HepG2 (cell line): ENCODE measurements around the gene ENPP1. TPM values are rescaled to one million over a fixed set of nuclear protein-coding genes. Genes with fewer than 3 reads are reported as not detected.

Experiments
- ATAC-seq: fragments of 200-7000 bp; cut with Tn5 transposase; 3 replicates; pipeline ENCODE4 v1.9.1; 2020; ENCODE audit warnings: mild to moderate bottlenecking, moderate library complexity
- BruUV-seq: library from RNA; stranded (reverse); fragments of 400-500 nt; replicated peaks from 2 replicates; lab custom pipeline; 2021; lab: Mats Ljungman, UMichigan
- CTCF ChIA-PET: fragments of 300-600 bp; formaldehyde crosslinking; extraction: SDS; loops from one replicate; lab custom pipeline; 2021; ENCODE audit warnings: low total read pairs, inconsistent platforms, low intra/inter-chr PET ratio; lab: Yijun Ruan, JAX
- POLR2A ChIA-PET: fragments of 350-600 bp; sonication (Branson Sonifier 250); formaldehyde crosslinking; loops from one replicate; lab custom pipeline; 2020; ENCODE audit warnings: antibody characterized with exemption, inconsistent platforms; lab: Yijun Ruan, JAX
- DNase-seq: peaks from one replicate; pipeline ENCODE4 v3.0.0-alpha.2; 2015; ENCODE audit warnings: low spot score
- FAIRE-seq: peaks from 3 replicates; lab custom pipeline; 2011; peaks lifted over from hg19 to GRCh38; lab: Jason Lieb, UNC
- H2AFZ ChIP-seq: one replicate; pipeline ENCODE4 v1.6.1; 2011; ENCODE audit warnings: low read length, inconsistent platforms
- H3K27ac ChIP-seq: fragments of 300-600 bp; 3 replicates; pipeline ENCODE4 v1.8.0; 2011; ENCODE audit warnings: mixed run types, mild to moderate bottlenecking, mixed read lengths, low read length, inconsistent platforms; ENCODE audit not compliant: insufficient read depth; ENCODE audit errors: extremely low read length
- H3K27me3 ChIP-seq, 2 experiments: fragments of 200-600 bp in 1 of 2; 2 replicates in 1 of 2; 3 replicates in 1 of 2; pipeline versions ENCODE4 v1.6.0 to v1.8.0; 2011; ENCODE audit warnings: low read length in 2 of 2, mild to moderate bottlenecking in 2 of 2, moderate library complexity in 2 of 2, inconsistent platforms in 1 of 2; ENCODE audit not compliant: insufficient read depth in 2 of 2, control insufficient read depth in 1 of 2
- H3K36me3 ChIP-seq, 2 experiments: fragments of 200-600 bp in 1 of 2; replicated peaks in 1 of 2; 2 replicates in 1 of 2; 3 replicates in 1 of 2; pipeline versions ENCODE4 v1.5.1 to v1.8.0; 2011; ENCODE audit warnings: low read length in 2 of 2, inconsistent platforms in 1 of 2; ENCODE audit not compliant: insufficient read depth in 2 of 2, control insufficient read depth in 1 of 2
- H3K4me1 ChIP-seq: 2 replicates; pipeline ENCODE4 v1.5.1; 2012; ENCODE audit warnings: low read length, inconsistent platforms; ENCODE audit not compliant: insufficient read depth
- H3K4me2 ChIP-seq: 2 replicates; pipeline ENCODE4 v1.6.0; 2011; ENCODE audit warnings: low read depth, low read length, inconsistent platforms
- H3K4me3 ChIP-seq, 3 experiments: fragments of 200-600 bp in 1 of 3; sonication (generic), shearing (Covaris generic) in 1 of 3; replicated peaks in 1 of 3; 2 replicates each; pipeline ENCODE4 v1.5.1; 2011 to 2016; ENCODE audit warnings: low read length in 3 of 3, inconsistent platforms in 2 of 3, low read depth in 2 of 3, mild to moderate bottlenecking in 2 of 3, control low read depth in 1 of 3, mixed read lengths in 1 of 3; ENCODE audit not compliant: insufficient read depth in 1 of 3
- H3K79me2 ChIP-seq: one replicate; pipeline ENCODE4 v1.6.1; 2011; ENCODE audit warnings: low read length, inconsistent platforms; ENCODE audit not compliant: insufficient read depth
- H3K9ac ChIP-seq: 2 replicates; pipeline ENCODE4 v1.6.0; 2011; ENCODE audit warnings: mild to moderate bottlenecking, low read depth, low read length, inconsistent platforms; ENCODE audit not compliant: insufficient read depth
- H3K9me3 ChIP-seq: 2 replicates; pipeline ENCODE4 v1.5.1; 2012; ENCODE audit warnings: mild to moderate bottlenecking, low read length
- H4K20me1 ChIP-seq: 2 replicates; pipeline ENCODE4 v1.6.0; 2011; ENCODE audit warnings: inconsistent platforms, mild to moderate bottlenecking, low read length, moderate library complexity; ENCODE audit not compliant: insufficient read depth
- FIP1L1 ChIP-seq: fragments of 200-400 bp; formaldehyde crosslinking; IDR thresholded peaks from 2 replicates; pipeline ENCODE4 v1.6.1; 2018; ENCODE audit warnings: low read depth, mild to moderate bottlenecking, low read length, moderate library complexity, borderline replicate concordance; ENCODE audit not compliant: insufficient read depth
- HMGXB4 ChIP-seq, 2 experiments: sonication (generic) in 1 of 2; formaldehyde crosslinking in 1 of 2; IDR thresholded peaks; 2 replicates each; pipeline versions ENCODE4 v1.4.0 to v1.6.1; 2018 to 2020; ENCODE audit warnings: missing genetic modification reagents in 2 of 2, borderline replicate concordance in 1 of 2, low read depth in 1 of 2, mild to moderate bottlenecking in 1 of 2, missing biosample characterization in 1 of 2
- HOXA9 ChIP-seq: sonication (generic); formaldehyde crosslinking; IDR thresholded peaks from 2 replicates; pipeline ENCODE4 v1.8.1; 2022; ENCODE audit warnings: missing genetic modification reagents, mild to moderate bottlenecking, moderate library complexity, borderline replicate concordance
- IKZF4 ChIP-seq: sonication (generic); formaldehyde crosslinking; IDR thresholded peaks from 2 replicates; pipeline ENCODE4 v1.5.1; 2020; ENCODE audit warnings: borderline replicate concordance, mild to moderate bottlenecking, low read depth, missing genetic modification reagents; ENCODE audit errors: not compliant biosample characterization
- NFATC3 ChIP-seq: sonication (generic); formaldehyde crosslinking; IDR thresholded peaks from 2 replicates; pipeline ENCODE4 v1.5.1; 2020; ENCODE audit warnings: mild to moderate bottlenecking, missing genetic modification reagents
- NR0B2 ChIP-seq: sonication (generic); formaldehyde crosslinking; IDR thresholded peaks from 2 replicates; pipeline ENCODE4 v1.4.0; 2020; ENCODE audit warnings: mild to moderate bottlenecking, missing genetic modification reagents
- ZBTB7A ChIP-seq: sonication (generic); formaldehyde crosslinking; IDR thresholded peaks from 2 replicates; pipeline ENCODE4 v1.8.0; 2022; ENCODE audit warnings: mild to moderate bottlenecking, missing genetic modification reagents
- ZBTB7B ChIP-seq: sonication (generic); formaldehyde crosslinking; IDR thresholded peaks from 2 replicates; pipeline ENCODE4 v1.4.0; 2020; ENCODE audit warnings: missing genetic modification reagents
- ZFP41 ChIP-seq: sonication (generic); formaldehyde crosslinking; IDR thresholded peaks from 2 replicates; pipeline ENCODE4 v1.4.0; 2020; ENCODE audit warnings: mild to moderate bottlenecking, missing genetic modification reagents, borderline replicate concordance
- ZNF557 ChIP-seq: sonication (generic); formaldehyde crosslinking; IDR thresholded peaks from 2 replicates; pipeline ENCODE4 v1.4.0; 2020; ENCODE audit warnings: missing genetic modification reagents
- ZNF619 ChIP-seq: sonication (generic); formaldehyde crosslinking; IDR thresholded peaks from 2 replicates; pipeline ENCODE4 v1.4.0; 2020; ENCODE audit warnings: mild to moderate bottlenecking, missing genetic modification reagents
- WGBS: methylation state at CpG from one replicate; pipeline ENCODE4 v1.1.6; 2017; ENCODE audit warnings: low lambda C conversion rate; 5-methylcytosine and 5-hydroxymethylcytosine counted together
- in situ Hi-C: cut with HindIII; loops from 2 replicates; pipeline ENCODE4 v1.10.0; 2017; ENCODE audit warnings: low pct_unique_long_range_greater_than_20kb; ENCODE audit not compliant: extremely low pct_ligation_motif_present
- intact Hi-C: fragments of 100-400 bp; cut with micrococcal nuclease; formaldehyde crosslinking; loops from one replicate; pipeline ENCODE4 v1.10.0; 2022; ENCODE audit not compliant: unreplicated experiment
- polyA plus RNA-seq, 8 experiments: library from polyadenylated mRNA; depleted of rRNA in 3 of 8; stranded (reverse) in 7 of 8; unstranded in 1 of 8; fragments of >200 nt; fragmentation: Illumina TruSeq in 4 of 8; extraction: Trizol in 4 of 8; gene quantifications; 2 replicates each; pipeline versions ENCODE4 v1.2.1 to v1.2.3, GENCODE V29; 2011 to 2016; ENCODE audit warnings: low read depth in 4 of 8, missing spikeins in 1 of 8, mixed read lengths in 1 of 8; ENCODE audit not compliant: insufficient read depth in 1 of 8
- total RNA-seq, 5 experiments: library from RNA; depleted of rRNA; stranded (reverse); fragments of >200 nt; fragmentation: Illumina TruSeq; extraction: Trizol; gene quantifications; 2 replicates each; pipeline ENCODE4 v1.2.3, GENCODE V29; 2016; ENCODE audit warnings: low read depth in 1 of 5
- TF ChIP-seq, protein P1 (sequence below), 2 experiments: sonication (generic) in 1 of 2; formaldehyde crosslinking in 1 of 2; IDR thresholded peaks; 2 replicates each; pipeline versions ENCODE4 v1.6.1 to v1.9.0; 2014 to 2022; ENCODE audit warnings: antibody characterized with exemption in 1 of 2, borderline replicate concordance in 1 of 2, inconsistent platforms in 1 of 2, low read depth in 1 of 2, missing genetic modification reagents in 1 of 2

The ENPP1 gene
- total and polyA plus RNA-seq, 2 of the 13 experiments (the other 11 are each of a cell fraction or from before 2014, with no cell fraction given) = 56.5 to 160 TPM

- TF ChIP-seq ZFP41 (no peak), FIP1L1 (no peak), ZNF619 (CRISPR knock-in tag) (no peak), ZNF557 (CRISPR knock-in tag) (no peak), NFATC3 (no peak), NR0B2 (CRISPR knock-in tag) (no peak), IKZF4 (CRISPR knock-in tag) (no peak), ZBTB7B (CRISPR knock-in tag) (no peak), ZBTB7A (CRISPR knock-in tag) (no peak), HMGXB4 (CRISPR knock-in tag; IDR thresholded peaks at IDR 0.05; ENCODE audit: borderline replicate concordance in 1 of 2, low read depth in 1 of 2) (no peak), HOXA9 (CRISPR knock-in tag) (no peak)
- TF ChIP-seq, protein P1, sequence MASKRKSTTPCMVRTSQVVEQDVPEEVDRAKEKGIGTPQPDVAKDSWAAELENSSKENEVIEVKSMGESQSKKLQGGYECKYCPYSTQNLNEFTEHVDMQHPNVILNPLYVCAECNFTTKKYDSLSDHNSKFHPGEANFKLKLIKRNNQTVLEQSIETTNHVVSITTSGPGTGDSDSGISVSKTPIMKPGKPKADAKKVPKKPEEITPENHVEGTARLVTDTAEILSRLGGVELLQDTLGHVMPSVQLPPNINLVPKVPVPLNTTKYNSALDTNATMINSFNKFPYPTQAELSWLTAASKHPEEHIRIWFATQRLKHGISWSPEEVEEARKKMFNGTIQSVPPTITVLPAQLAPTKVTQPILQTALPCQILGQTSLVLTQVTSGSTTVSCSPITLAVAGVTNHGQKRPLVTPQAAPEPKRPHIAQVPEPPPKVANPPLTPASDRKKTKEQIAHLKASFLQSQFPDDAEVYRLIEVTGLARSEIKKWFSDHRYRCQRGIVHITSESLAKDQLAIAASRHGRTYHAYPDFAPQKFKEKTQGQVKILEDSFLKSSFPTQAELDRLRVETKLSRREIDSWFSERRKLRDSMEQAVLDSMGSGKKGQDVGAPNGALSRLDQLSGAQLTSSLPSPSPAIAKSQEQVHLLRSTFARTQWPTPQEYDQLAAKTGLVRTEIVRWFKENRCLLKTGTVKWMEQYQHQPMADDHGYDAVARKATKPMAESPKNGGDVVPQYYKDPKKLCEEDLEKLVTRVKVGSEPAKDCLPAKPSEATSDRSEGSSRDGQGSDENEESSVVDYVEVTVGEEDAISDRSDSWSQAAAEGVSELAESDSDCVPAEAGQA (IDR thresholded peaks at IDR 0.05; ENCODE audit: low read depth) = no peak
- TF ChIP-seq, protein P1 (CRISPR knock-in tag; IDR thresholded peaks at IDR 0.05; ENCODE audit: borderline replicate concordance) = no peak
- ATAC-seq (no peak), DNase-seq (no peak), FAIRE-seq (no peak)
- Histone ChIP-seq H3K4me2 (no peak overlapping the region), H2AFZ (no peak overlapping the region), H3K4me3 (no peak overlapping the region), H3K36me3 (no peaks in the 10 kb centered on the region), H3K27me3 (no peaks in the 10 kb centered on the region), H3K27ac (no peak overlapping the region), H3K9me3 (no peaks in the 10 kb centered on the region), H3K9ac (no peak overlapping the region), H4K20me1 (no peaks in the 10 kb centered on the region), H3K79me2 (no peaks in the 10 kb centered on the region), H3K4me1 (peaks cover 24% of the 10 kb centered on the region)
- BruUV-seq = no TSS peak
- intact Hi-C loops = no loop called here
- in situ Hi-C loops = loop anchor here (5.0 kb wide), 1 partner anchor 94 kb away; no protein-coding TSS in a partner anchor
- CTCF ChIA-PET = interaction anchor here (2.1 kb wide), 1 partner anchor 16 kb away, joined by 5 read pairs; the partner anchor contains the start of gene ENPP1
- POLR2A ChIA-PET = no interaction called here
- 72% methylated on average over 5 of the region's 5 CpGs for WGBS
Observed at GRCh38 chr6:131791476-131791875, 16.3 kb upstream of the ENPP1 start.
